ENCODE measurements around the gene RNF40.
"Not testable (repeated sequence)": the region's sequence is repeated elsewhere in the genome, so short reads cannot be mapped to it uniquely, and the experiment has no call there.

The RNF40 gene

DNA sequence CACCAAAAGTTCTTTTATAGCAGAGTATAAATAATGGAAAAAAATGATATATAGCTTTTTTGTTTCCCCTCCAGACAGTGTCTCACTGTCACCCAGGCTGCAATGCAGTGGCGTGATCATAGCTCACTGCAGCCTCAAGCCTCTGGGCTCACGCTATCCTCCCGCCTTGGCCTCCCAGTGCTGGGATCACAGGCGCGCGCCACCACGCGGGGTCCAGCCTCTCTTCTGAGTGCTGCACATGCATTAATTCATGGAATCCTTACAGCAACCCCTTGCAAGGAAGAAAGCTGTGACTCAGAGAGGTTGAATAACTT is 42.9 kb downstream of the RNF40 start:
- TF ChIP-seq, protein P1, sequence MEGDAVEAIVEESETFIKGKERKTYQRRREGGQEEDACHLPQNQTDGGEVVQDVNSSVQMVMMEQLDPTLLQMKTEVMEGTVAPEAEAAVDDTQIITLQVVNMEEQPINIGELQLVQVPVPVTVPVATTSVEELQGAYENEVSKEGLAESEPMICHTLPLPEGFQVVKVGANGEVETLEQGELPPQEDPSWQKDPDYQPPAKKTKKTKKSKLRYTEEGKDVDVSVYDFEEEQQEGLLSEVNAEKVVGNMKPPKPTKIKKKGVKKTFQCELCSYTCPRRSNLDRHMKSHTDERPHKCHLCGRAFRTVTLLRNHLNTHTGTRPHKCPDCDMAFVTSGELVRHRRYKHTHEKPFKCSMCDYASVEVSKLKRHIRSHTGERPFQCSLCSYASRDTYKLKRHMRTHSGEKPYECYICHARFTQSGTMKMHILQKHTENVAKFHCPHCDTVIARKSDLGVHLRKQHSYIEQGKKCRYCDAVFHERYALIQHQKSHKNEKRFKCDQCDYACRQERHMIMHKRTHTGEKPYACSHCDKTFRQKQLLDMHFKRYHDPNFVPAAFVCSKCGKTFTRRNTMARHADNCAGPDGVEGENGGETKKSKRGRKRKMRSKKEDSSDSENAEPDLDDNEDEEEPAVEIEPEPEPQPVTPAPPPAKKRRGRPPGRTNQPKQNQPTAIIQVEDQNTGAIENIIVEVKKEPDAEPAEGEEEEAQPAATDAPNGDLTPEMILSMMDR (conservative IDR thresholded peaks at IDR 0.05; ENCODE audit: low read depth, low read length): no peak

DNA sequence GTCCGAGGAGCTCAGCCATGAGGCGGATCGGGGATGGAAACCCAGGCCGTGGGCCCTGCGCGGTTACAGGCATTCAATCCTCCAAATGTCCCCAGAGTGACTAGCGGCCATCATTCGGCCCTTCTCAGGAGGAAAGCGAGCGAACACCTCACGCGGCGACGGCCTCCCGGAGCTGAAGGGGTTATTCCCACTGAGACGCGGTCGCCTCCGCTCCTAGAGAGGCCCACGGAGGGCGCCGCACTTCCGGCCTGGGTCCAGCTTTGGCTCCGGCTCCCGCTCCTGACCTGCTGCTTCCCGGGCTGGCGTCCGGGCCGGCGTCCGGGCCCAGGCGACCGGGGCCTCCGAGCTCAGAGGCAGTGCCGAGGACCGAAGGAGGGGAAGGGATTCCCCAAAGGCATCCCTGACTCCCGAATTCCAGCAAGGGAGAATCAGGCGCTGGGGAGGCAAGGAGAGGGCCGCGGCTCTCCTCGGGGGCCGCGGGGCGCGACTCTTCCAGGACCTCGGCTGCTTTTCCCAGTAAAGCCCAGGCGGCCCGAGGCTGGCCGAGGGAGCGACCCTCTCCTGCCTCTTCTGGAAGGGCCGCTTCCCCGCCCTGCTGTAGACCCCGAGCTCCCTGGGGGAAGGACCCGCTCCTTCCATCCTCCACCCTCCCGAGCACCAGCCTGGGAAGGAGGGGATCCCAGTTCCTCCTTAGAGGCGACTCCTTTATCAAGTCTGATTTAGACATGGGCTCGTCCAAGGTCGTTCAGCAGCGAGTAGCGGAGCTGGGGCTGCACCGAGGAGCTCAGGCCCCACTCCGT is 43.4 kb downstream of the RNF40 start:
- peak overlapping the region; percentile 82 for H3K4me3 ChIP-seq (ENCODE audit: low read depth, low read length)
- peak; percentile 80 for DNase-seq (ENCODE audit: low read depth)
- TF ChIP-seq, protein P1 (conservative IDR thresholded peaks at IDR 0.05; ENCODE audit: low read depth, low read length): no peak

More for the DNA sequence above, 42.9 kb downstream of the RNF40 start:
- H3K4me3 ChIP-seq (ENCODE audit: low read depth, low read length): peak overlapping the region; percentile 82
- no peak for DNase-seq (ENCODE audit: low read depth)

DNA sequence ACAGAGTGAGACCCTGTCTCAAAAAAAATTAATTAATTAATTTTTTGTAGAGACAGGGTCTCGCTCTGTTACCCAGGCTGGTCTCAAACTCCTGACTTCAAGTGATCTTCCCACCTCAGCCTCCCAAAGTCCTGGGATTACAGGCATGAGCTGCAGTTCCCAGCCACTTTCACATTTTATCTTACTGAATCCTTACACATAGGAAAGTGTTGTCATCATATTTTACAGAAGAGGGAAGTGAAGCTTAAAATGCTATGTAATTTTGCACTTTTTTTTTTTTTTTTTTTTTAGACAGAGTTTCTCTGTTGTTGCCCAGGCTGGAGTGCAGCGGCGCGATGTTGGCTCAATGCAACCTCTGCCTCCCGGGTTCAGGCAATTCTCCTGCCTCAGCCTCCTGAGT is 46.0 kb downstream of the RNF40 start:
- TF ChIP-seq, protein P1 (conservative IDR thresholded peaks at IDR 0.05; ENCODE audit: low read depth, low read length): no peak
- no peak for DNase-seq (ENCODE audit: low read depth)
- no peak overlapping the region for H3K4me3 ChIP-seq (ENCODE audit: low read depth, low read length)

DNA sequence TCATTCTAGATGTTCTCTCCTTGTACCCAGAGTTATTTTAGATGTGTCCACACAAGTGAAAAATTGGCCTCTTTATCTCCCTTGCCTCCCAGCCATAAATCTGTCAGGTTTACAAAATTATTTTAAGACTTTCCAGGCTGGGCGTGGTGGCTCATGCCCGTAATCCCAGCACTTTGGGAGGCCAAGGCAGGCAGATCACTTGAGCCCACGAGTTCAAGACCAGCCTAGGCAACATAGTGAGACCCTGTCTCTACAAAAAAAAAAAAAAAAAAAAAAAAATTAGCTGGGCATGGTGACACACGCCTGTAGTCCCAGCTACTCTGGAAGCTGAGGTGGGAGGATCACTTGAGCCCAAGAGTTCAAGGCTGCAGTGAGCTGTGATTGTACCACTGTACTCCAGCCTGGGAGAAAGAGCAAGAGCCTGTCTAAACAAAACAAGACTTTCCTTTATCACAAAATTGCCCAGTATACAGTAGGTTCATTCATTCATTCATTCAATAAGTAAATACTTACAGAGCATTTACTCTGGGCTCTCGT is 46.8 kb downstream of the RNF40 start:
- H3K4me3 ChIP-seq (ENCODE audit: low read depth, low read length); DNase-seq (ENCODE audit: low read depth): not testable (repeated sequence)

DNA sequence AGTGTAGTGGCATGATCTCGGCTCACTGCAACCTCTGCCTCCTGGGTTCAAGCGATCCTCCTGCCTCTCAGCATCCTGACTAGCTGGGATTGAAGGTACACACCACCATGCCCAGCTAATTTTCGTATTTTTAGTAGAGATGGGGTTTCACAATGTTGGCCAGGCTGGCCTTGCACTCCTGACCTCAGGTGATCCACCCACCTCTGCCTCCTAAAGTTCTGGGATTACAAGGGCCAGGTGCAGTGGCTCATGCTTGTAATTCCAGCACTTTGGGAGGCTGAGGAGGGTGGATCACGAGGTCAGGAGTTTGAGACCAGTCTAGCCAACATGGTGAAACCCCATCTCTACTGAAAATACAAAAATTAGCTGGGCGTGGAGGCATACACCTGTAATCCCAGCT is 47.6 kb downstream of the RNF40 start:
- H3K4me3 ChIP-seq (ENCODE audit: low read depth, low read length); DNase-seq (ENCODE audit: low read depth): not testable (repeated sequence)

DNA sequence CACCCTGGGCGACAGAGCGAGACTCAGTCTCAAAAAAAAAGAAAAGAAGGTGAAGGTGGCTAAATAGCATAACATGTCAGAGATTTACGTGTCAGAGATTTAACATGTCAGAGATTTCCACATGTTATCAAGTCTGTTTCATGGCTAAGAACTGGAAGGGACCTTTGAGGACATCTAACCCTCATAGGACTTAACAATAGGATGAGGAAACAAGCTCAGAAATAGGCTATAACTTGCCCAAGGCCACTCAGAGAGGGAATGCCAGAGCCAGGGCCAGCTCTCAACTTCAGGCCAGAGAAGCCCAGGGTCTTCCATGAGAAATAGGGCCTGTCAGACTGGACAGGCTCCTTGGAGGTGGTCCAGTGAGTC is 51.7 kb downstream of the RNF40 start:
- DNase-seq (ENCODE audit: low read depth): no peak
- H3K4me3 ChIP-seq (ENCODE audit: low read depth, low read length): peak overlapping the region; percentile 73
- TF ChIP-seq, protein P1 (conservative IDR thresholded peaks at IDR 0.05; ENCODE audit: low read depth, low read length): no peak

DNA sequence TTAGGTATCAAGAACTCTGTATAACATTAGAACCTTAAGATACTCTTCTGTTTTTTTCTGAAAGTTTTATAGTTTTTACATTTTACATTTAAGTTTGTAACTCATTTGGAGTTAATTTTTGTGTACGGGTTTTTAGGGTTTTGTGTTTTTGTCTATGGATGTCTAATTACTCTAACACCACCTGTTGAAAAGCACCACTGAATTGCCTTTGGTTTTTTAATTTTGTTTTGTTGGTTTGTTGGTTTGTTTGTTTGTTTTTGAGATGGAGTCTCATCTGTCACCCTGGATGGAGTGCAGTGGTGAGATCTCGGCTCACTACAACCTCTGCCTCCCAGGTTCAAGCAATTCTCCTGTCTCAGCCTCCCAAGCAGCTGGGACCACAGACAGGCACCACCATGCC is 54.6 kb downstream of the RNF40 start:
- DNase-seq (ENCODE audit: low read depth): no peak
- TF ChIP-seq, protein P1 (conservative IDR thresholded peaks at IDR 0.05; ENCODE audit: low read depth, low read length): no peak
- no peak overlapping the region for H3K4me3 ChIP-seq (ENCODE audit: low read depth, low read length)

DNA sequence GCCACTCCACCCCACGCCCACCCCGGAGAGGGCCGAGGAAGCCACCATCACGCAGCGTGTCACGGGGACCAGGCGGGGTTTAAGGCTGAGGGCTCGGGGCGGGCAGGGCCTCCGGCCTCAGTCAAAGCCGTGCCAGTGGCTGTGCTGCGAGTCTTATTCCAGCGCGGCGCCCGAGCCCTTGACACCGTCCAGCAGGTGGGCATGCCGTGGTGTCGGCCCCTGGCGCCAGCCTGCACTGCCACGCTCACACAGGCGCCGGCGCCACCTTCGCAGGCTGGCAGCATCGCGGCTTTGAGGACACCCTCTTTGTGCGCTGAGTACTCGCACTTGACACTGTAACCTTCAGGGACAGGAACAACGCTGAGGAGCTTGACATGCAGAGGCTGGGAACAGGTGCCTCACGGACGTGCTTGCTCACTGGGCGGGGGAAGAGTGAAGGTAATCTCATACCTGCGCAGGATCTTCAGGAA is 58.9 kb downstream of the RNF40 start:
- no peak overlapping the region for H3K4me3 ChIP-seq (ENCODE audit: low read depth, low read length)
- TF ChIP-seq, protein P1 (conservative IDR thresholded peaks at IDR 0.05; ENCODE audit: low read depth, low read length): no peak
- DNase-seq (ENCODE audit: low read depth): no peak

DNA sequence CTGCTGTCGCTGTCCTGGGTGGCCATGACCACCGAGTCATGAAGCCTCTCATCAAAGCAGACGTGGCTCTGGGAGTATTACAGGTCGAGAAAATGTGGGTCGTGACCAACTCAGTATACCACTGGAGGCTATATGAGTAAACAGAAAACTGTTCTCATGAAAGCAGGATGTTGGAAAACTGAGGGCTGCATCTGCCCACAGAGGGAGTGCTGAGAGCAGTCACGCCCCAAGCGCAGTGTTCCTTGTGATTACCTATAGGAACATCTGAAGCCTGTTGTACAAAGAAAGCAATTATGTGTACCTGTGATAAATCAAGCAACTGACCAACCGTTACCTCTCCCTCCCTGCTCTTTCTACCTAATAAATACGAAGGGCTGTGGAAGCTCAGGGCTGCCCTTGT is 59.3 kb downstream of the RNF40 start:
- DNase-seq (ENCODE audit: low read depth); H3K4me3 ChIP-seq (ENCODE audit: low read depth, low read length): not testable (repeated sequence)
